Gastroesophageal sphincter (tissue), 3 donors: ENCODE measurements around the gene DSG1.

Experiments
- POLR2AphosphoS5 ChIP-seq: sonication (generic); formaldehyde crosslinking; IDR thresholded peaks from one replicate; pipeline ENCODE4 v1.6.1; 2017; ENCODE audit warnings: antibody characterized with exemption
- TF ChIP-seq, protein P1 (sequence below), 4 experiments: fragments of 200-600 bp in 2 of 4; fragments of 450-650 bp in 2 of 4; sonication (generic) in 1 of 4; IDR thresholded peaks; one replicate each; pipeline ENCODE4 v1.5.1; 2017 to 2019; ENCODE audit warnings: antibody characterized with exemption in 4 of 4, mild to moderate bottlenecking in 2 of 4, moderate library complexity in 2 of 4

DNA sequence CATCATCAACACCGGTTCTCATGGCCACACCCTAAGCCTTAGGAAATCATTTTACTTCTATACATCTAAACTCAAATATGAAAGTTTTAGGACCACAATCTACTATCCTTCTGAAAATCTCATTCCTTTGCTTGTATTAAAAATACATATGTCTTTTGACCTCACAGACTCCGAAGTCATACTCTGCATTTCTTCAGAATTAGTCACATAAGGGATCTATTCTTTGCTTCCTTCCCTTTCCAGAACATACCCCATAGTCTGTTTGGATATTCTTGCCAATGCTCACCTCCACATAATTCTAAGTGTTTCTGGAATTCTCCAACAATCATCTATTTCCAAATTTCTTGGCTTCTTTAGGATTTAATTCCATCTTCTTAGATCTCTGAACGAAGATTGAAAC lies 14.2 kb upstream of the DSG1 start:
- TF ChIP-seq, protein P1, sequence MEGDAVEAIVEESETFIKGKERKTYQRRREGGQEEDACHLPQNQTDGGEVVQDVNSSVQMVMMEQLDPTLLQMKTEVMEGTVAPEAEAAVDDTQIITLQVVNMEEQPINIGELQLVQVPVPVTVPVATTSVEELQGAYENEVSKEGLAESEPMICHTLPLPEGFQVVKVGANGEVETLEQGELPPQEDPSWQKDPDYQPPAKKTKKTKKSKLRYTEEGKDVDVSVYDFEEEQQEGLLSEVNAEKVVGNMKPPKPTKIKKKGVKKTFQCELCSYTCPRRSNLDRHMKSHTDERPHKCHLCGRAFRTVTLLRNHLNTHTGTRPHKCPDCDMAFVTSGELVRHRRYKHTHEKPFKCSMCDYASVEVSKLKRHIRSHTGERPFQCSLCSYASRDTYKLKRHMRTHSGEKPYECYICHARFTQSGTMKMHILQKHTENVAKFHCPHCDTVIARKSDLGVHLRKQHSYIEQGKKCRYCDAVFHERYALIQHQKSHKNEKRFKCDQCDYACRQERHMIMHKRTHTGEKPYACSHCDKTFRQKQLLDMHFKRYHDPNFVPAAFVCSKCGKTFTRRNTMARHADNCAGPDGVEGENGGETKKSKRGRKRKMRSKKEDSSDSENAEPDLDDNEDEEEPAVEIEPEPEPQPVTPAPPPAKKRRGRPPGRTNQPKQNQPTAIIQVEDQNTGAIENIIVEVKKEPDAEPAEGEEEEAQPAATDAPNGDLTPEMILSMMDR (IDR thresholded peaks at IDR 0.05): no peak
- no peak for TF ChIP-seq POLR2AphosphoS5
